Measurements from ENCODE around the gene KRTAP4-5.
"Not testable (repeated sequence)": the region's sequence is repeated elsewhere in the genome, so short reads cannot be mapped to it uniquely, and the experiment has no call there.

Gene KRTAP4-5

DNA sequence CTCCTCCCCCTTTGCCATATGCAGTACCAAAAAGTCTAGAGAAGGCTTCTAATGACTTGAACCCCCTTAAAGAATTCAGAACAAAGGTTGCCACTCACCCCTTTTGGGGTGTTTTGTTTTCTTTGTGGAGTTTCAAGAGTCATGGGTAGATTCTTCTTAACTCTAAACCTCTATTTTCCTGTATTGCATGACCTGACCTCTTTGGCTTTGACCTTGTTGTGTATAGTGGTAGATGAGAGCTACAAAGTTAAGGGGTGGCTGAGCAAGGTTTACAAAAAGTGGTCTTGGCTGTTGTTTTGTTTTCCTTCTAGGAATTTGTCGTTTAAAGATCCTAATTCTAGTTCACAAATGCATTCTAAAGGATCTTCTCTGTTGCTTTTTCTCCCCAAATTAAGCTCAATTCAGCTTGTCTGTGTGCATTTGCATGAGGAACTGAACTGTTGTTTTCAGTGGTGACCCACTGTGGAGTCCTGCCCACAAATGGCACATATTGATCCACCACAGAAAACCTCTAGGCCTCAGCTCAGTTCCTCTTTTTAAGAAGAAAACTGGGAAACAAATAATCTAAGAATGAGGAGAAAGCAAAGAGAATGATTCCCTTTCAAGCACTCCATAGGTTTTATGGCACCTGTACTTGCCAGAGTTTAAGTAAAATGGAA is 40.8 kb downstream of the KRTAP4-5 start:
- DNase-seq (ENCODE audit: low read depth, low spot score), result not testable (repeated sequence)

DNA sequence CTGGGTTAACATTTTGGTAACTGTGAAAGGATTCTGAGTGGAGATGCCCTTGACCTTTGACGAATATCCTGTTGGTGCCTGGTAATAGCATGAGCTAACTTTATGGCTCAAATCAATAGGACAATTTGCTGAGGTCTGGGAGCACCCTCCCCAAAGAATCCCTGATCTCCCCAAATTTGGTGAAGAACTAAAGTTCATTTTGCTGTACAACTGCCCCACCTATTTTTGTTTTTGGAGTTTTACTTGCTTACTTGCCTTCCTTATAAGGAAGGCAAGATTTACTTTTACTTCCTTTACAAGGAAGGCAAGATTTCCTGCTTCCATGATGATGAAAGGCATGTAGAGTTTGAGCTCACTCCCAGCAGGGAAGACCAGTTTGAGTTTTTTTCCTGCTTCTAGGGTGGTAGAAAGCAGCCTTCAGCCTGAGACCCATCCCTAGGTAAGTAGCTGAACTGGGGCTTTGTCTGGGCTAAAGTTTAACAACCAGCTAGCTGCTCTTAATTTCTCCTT is 41.6 kb downstream of the KRTAP4-5 start:
- no peak for DNase-seq (ENCODE audit: low read depth, low spot score)

DNA sequence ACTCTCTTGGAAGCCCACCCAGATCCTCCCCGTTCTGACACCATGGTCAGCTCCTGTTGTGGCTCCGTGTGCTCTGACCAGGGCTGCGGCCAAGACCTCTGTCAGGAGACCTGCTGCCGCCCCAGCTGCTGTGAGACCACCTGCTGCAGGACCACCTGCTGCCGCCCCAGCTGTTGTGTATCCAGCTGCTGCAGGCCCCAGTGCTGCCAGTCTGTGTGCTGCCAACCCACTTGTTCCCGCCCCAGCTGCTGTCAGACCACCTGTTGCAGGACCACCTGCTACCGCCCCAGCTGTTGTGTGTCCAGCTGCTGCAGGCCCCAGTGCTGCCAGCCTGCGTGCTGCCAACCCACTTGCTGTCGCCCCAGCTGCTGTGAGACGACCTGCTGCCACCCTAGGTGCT is 44.3 kb downstream of the KRTAP4-5 start, which contains the start of gene KRTAP4-9:
Gene KRTAP4-9 (plus strand): TSS at position 43 of the 400 bp plus-strand sequence. CDS start 0 bp downstream, at position 43.
- DNase-seq (ENCODE audit: low read depth, low spot score), result not testable (repeated sequence)

DNA sequence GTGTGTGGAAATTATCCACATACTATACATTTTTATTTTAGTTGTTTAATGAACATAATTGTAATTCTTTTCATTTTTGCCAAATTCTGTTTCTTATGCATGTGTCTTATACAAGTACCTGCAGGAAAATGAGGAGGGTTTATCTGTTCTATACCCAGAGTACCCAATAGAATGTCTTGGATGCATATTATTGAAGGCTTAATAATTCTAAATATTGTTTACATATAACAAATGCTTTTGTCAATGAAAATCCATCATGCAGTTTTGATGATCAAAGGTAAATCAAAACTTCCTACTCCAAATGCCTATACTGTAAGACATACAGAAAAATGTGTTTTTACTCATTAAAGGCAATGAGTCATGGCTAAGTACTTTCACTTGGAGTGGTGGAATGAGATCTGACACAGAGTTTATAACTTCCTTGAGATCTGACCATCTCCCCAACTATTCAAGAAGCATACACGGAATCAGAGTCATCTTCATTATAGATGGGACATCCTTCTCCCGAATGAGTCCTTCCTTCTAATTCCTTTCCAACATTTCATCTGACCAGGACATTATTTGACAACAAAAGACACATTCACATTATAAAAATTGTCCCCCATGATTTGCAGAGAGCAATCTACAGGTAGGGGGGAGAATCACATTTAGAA is 45.1 kb downstream of the KRTAP4-5 start:
- DNase-seq (ENCODE audit: low read depth, low spot score), result not testable (repeated sequence)

DNA sequence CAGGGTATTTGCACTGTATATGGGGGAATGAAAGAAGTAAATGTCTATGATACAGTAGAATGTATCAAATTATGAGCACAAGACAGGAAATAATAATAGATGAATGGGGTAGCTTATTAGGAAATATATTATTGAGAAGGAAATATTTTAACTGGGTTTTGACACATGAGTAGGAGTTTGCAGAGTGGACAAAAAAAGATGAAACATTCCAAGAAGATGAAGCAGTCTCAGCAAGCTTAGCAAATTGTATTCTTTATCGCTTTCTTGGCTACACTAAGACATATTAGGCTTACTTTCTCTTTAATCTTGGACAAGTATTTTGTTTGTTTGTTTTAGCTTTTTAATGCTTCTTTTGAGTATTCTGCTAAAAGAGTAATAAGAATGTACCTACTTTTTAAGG is 45.7 kb downstream of the KRTAP4-5 start:
- no peak for DNase-seq (ENCODE audit: low read depth, low spot score)

DNA sequence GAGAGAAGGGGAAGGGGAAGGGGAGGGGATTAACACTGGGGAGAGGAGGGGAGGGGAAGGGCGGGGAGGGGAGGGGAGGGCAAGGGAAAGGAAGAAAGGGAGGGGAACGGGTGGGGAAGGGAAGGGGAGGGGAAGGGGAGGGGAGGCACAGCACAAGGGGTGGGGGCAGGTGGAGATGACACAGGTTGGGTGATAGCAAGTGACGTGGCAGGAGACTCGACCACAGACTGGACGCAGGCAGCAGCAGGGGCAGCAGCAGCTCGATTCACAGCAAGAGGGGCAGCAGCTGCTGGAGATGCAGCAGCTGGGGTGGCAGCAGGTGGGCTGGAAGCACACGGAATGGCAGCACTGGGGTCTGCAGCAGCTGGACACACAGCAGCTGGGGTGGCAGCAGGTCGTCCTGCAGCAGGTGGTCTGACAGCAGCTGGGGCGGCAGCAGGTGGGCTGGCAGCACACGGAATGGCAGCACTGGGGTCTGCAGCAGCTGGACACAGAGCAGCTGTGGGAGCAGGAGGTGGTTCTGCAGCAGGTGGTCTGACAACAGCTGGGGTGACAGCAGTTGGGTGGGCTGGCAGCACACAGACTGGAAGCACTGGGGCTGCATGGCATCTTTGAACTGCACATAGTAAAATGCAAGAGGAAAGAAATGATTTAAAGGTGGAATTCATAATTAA is 47.9 kb downstream of the KRTAP4-5 start, which contains the start of gene KRTAP4-16:
Gene KRTAP4-16 (minus strand): TSS at position 624 of the 674 bp plus-strand sequence. CDS start 0 bp downstream, at position 624.
- DNase-seq (ENCODE audit: low read depth, low spot score), result no peak

DNA sequence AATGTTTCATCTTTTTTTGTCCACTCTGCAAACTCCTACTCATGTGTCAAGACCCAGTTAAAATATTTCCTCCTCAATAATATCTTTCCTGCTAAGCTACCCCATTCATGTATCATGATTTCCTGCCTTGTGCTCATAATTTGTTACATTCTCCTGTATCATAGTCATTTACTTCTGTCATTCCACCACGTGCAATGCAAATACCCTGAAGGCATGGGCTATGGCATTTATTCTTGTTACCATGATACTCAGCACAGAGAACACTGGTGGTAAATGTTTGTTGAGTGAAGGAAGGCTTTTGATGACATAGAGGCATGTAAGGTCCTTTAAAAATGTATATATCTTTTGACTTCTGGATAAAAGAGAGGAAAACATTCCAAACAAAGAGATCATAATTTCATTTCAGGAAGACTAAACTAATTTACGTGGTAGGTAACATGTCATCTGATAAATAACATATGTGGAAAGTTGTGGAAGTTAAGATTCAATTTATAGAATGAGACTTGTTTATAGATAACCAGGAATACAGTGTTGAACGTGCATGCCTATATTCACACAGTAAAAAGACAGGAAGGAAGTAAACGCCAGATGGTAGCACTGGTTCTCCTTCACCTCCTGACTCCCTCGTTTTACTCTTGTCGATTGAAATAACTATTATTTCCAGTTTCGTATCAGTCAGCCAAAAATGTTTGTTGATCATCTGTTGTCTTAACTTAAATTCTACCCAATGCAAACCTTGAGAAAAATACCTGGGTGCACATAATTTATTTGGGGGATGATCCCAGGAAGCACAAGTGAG is 49.7 kb downstream of the KRTAP4-5 start:
- DNase-seq (ENCODE audit: low read depth, low spot score), result not testable (repeated sequence)
